Inflammatory macrophage treated with lipopolysaccharide for 1 hour (primary cell): ENCODE results near the gene DNAH14.
"Not testable (repeated sequence)": the region's sequence is repeated elsewhere in the genome, so short reads cannot be mapped to it uniquely, and the experiment has no call there.

Experiments used
- DNase-seq, 2 donors: peaks; one replicate each; pipeline ENCODE4 v3.0.0-alpha.2; 2020 to 2022

DNAH14 gene

GRCh38 chr1:225004396-225004795, 74.9 kb downstream of the DNAH14 start:
- no peak for DNase-seq

DNA sequence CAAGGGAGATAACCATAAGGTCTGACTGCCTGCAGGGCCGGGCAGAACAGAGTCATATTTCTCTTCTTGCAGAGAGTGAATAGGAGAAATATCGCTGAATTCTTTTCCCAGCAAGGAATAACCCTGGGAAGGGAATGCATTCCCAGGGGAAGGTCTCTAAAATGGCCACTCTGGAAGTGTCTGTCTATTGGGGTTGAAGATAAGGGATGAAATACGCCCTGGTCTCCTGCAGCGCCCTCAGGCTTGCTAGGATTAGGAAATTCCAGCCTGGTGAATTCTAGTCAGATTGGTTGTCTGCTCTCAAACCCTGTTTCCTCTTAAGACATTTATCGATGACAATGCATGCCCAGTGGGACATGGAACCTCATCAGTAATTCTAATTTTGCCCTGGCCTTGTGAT, 76.9 kb downstream of the DNAH14 start:
- not testable (repeated sequence) for DNase-seq

- not testable (repeated sequence) for DNase-seq
These were observed 78.6 kb downstream of the DNAH14 start for GRCh38 chr1:225008050-225008449.

GRCh38 chr1:225021037-225021436, 91.6 kb downstream of the DNAH14 start:
- DNase-seq, result no peak

- no peak for DNase-seq
These were observed 97.2 kb downstream of the DNAH14 start for GRCh38 chr1:225026701-225027100.

DNA sequence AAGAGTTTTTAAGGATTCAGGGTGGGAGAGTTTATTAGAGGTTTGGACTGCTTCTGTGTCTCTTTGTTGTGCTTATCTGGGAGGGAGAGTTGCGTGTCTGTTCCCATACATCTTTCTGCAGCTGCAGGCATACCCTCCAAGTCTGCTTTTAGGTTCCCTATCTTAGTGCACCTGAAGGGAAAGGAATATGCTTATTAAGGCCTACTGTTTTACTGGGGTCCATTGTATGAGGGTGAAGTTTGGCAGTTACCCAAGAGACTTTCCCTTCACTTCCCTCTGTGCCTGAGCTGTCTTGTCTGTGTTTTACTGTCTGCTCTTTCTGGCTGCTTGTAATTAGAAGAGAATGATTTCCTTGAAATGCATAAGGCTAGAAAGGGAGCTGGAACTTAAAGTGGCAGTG, 107.0 kb downstream of the DNAH14 start:
- DNase-seq, result not testable (repeated sequence)

- no peak for DNase-seq
These were observed 112.8 kb downstream of the DNAH14 start for GRCh38 chr1:225042263-225042662.

- DNase-seq, result no peak
These were observed 114.8 kb downstream of the DNAH14 start for GRCh38 chr1:225044258-225044657.

GRCh38 chr1:225049594-225049993, 120.1 kb downstream of the DNAH14 start:
- no peak for DNase-seq

GRCh38 chr1:225063722-225064121, 134.2 kb downstream of the DNAH14 start:
- no peak for DNase-seq

DNA sequence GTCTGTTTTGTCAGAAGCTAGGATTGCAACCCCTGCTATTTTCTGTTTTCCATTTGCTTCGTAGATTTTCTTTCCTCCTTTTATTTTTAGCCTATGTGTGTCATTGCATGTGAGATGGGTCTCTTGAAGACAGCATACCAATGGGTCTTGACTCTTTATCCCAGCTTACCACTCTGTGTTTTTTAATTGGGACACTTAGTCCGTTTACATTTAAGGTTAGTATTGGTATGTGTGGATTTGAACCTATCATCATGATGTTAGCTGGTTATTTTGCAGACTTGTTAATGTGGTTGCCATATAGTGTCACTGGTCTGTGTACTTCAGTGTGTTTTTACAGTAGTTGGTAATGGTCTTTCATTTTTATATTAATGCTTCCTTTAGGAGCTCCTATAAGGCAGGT, 141.5 kb downstream of the DNAH14 start:
- DNase-seq, result no peak

DNA sequence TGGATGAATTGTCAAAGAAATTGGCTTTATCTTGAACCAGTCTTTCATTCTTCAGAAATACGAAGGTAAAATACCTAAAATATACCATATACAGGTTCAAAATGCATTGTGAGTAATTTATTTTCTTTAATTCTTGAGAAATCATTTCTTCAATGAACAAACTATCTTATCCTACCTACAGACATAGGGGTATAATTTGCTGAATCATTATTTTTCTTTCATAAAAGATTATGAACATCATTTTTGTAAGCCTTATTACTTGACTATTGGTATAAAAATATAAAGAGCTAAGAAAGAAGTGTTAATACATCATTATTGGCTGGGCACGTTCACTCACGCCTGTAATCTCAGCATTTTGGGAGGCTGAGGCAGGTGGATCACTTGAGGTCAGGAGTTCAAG, 167.7 kb downstream of the DNAH14 start:
- DNase-seq, result no peak

DNA sequence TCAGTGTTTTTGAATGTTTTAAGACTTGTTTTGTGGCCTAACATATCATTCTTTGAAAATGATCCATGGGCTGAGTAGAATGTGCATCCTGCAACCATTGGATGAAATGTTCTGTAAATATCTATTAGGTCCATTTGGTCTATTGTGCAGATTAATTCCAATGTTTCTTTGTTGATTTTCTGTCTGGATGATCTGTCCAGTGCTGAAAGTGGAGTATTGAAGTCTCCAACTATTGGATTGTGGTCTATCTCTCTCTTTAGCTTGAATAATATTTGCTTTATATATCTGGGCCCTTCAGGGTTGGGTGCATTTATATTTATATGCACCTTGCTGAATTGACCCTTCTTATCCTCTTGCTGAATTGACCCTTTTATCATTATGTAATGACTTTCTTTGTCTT, 181.5 kb downstream of the DNAH14 start:
- DNase-seq, result no peak

DNA sequence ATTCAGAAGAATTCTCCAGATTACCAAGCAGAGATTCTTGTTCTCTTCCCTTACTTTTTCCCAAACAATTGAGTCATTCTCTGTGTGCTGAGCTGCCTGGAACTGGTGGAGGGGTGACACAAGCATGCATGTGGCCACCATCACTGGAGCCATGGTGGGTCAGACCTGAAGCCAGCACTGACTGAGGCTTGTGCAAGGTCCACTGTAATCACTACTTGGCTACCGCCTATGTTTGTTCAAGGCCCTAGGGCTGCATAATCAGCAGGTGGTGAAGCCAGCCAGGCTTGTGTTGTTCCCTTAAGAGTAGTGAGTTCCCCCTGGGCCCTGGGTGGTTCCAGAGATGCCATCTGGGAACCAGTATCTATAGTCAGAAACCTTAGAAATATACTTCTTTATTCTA, 183.8 kb downstream of the DNAH14 start:
- DNase-seq, result no peak

GRCh38 chr1:225114354-225114990, 185.0 kb downstream of the DNAH14 start:
- DNase-seq, result no peak

DNA sequence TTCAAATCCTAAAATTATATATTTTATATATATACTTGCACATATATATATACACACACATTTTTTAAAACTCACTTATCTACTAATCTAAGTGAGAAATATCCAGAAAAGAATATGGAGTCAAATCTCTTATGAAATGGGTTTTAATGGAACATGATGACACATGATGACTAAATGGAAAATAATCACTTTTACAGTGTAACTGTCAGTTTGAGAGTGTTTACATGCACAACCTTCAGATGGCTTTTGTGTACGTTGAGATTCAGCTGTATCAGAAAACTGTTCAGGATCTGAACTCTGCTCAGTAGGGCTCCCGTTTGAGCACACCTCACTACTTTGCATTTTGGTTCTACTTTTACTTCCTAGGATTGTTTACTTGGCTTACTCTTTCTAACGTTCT, 189.8 kb downstream of the DNAH14 start:
- DNase-seq, result no peak

DNA sequence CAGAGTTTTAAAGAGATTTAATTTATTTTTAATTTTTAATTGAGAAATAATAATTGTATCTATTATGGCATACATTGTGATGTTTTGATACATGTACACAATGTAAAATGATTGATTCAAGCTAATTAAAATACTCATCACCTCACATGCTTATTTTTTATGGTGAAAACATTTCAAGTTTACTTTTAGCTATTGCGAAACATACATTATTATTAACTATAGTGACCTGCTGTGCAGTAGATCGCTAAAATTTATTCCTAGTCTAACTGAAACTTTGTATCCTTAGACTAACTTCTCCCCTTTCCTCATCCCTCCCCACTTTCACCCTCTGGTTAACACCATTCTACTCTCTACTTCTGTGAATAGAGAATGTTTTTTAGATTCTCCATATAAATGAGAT, 191.6 kb downstream of the DNAH14 start:
- DNase-seq, result no peak

DNA sequence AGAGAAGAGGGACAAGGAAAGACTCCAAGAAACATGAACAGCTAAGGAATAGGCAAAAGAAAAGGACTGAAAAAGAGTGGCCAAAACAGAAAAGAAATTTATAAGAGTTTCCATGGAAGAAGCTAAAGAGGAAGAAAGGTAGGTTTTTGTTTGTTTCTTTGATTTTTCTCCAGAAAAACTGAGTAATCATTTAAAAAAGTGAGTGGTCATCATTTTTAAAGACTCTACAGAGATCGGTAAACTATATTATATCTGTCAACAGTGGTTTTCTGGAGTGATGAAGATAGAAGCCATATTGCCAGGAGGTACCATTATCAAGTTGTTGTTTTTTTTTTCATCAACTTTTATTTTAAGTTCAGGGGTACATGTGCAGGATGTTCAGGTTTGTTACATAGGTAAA, 202.4 kb downstream of the DNAH14 start:
- DNase-seq, result no peak

GRCh38 chr1:225137976-225138375, 208.5 kb downstream of the DNAH14 start:
- DNase-seq, result no peak

GRCh38 chr1:225143001-225143400, 213.5 kb downstream of the DNAH14 start:
- DNase-seq, result no peak

- no peak for DNase-seq
These were observed 217.0 kb downstream of the DNAH14 start for GRCh38 chr1:225146478-225146877.

GRCh38 chr1:225147791-225148190, 218.3 kb downstream of the DNAH14 start:
- not testable (repeated sequence) for DNase-seq

GRCh38 chr1:225152061-225152460, 222.6 kb downstream of the DNAH14 start:
- DNase-seq, result no peak

- DNase-seq, result no peak
These were observed 226.1 kb downstream of the DNAH14 start for GRCh38 chr1:225155555-225155954.

DNA sequence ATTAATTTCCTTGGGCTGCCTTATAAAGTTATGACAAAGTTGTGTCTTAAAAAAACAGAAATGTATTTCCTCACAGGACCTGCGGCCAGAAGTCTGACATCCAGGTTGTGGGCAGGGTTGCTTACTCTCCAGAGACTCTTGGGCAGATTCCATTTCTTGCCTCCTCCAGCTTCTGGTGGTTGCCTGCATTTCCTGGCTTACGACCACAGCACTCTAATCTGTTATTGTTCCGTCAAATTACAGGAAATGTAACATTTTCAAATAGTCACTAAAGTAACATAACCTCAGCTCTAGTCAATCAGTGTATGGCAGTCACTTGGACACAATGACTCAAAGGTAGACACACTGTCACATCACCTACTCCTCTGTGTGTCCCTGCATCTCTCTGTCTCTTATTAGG, 226.8 kb downstream of the DNAH14 start:
- no peak for DNase-seq

- no peak for DNase-seq
These were observed 228.8 kb downstream of the DNAH14 start for GRCh38 chr1:225158291-225158690.
